ENCODE data around the gene XRCC6. TPM values are rescaled to one million over a fixed set of nuclear protein-coding genes. Genes with fewer than 3 reads are reported as not detected.

Gene XRCC6
- total RNA-seq, 1 experiment from 2014 or later, result 474 TPM

- TF ChIP-seq USF2 (CRISPR knock-in tag; IDR thresholded peaks at IDR 0.05) (no peak; the same call in 1 of the 2 replicates), PREB (CRISPR knock-in tag; IDR thresholded peaks at IDR 0.05; ENCODE audit: borderline replicate concordance) (0 out of 2 replicates have a peak, but pooled peaks have one; percentile 67), ZNF138 (CRISPR knock-in tag; conservative IDR thresholded peaks at IDR 0.05) (0 out of 2 replicates have a peak, but pooled peaks have one; percentile 39), NFATC4 (CRISPR knock-in tag; IDR thresholded peaks at IDR 0.05) (no peak), E2F1 (CRISPR knock-in tag; IDR thresholded peaks at IDR 0.05) (no peak), NFYB (CRISPR knock-in tag; conservative IDR thresholded peaks at IDR 0.05; ENCODE audit: low read depth) (no peak), CTCF (IDR thresholded peaks at IDR 0.05) (no peak), ZNF423 (CRISPR knock-in tag; IDR thresholded peaks at IDR 0.05) (no peak), TEAD1 (CRISPR knock-in tag; IDR thresholded peaks at IDR 0.05) (peak; percentile 76; the same call in 1 of the 2 replicates), SP1 (CRISPR knock-in tag; conservative IDR thresholded peaks at IDR 0.05) (peak; percentile 48; the same call in 1 of the 2 replicates), ZNF512 (CRISPR knock-in tag; IDR thresholded peaks at IDR 0.05; ENCODE audit: borderline replicate concordance) (no peak), ZNF232 (CRISPR knock-in tag; IDR thresholded peaks at IDR 0.05) (peak; percentile 78; the same call in 1 of the 2 replicates), ETV6 (CRISPR knock-in tag; IDR thresholded peaks at IDR 0.05) (peak; percentile 75), JUN (CRISPR knock-in tag; IDR thresholded peaks at IDR 0.05) (no peak), HMGXB4 (CRISPR knock-in tag; IDR thresholded peaks at IDR 0.05) (peak; percentile 25; the same call in 1 of the 2 replicates), ZNF121 (CRISPR knock-in tag; IDR thresholded peaks at IDR 0.05) (0 out of 2 replicates have a peak, but pooled peaks have one; percentile 29), ZNF396 (CRISPR knock-in tag; IDR thresholded peaks at IDR 0.05; ENCODE audit: borderline replicate concordance) (no peak), AR (CRISPR knock-in tag; IDR thresholded peaks at IDR 0.05) (no peak), ZNF425 (CRISPR knock-in tag; conservative IDR thresholded peaks at IDR 0.05) (no peak), RELA (CRISPR knock-in tag; IDR thresholded peaks at IDR 0.05; ENCODE audit: borderline replicate concordance) (0 out of 2 replicates have a peak, but pooled peaks have one; percentile 36)
Measured at GRCh38 chr22:41688365-41689211, 67.5 kb downstream of the XRCC6 start, which contains the start of gene SNU13 (continued).
